GM10266 (cell line): Measurements from ENCODE around the gene BPHL.

Experiments used
- DNase-seq: peaks from one replicate; pipeline ENCODE4 v3.0.0; 2012; ENCODE audit errors: extremely low spot score
- TF ChIP-seq, protein P1 (sequence below): IDR thresholded peaks from 2 replicates; pipeline ENCODE4 v1.5.1; 2012; ENCODE audit warnings: mild to moderate bottlenecking, low read depth; ENCODE audit not compliant: control insufficient read depth, insufficient read depth; ENCODE audit errors: missing control alignments

Gene BPHL

DNA sequence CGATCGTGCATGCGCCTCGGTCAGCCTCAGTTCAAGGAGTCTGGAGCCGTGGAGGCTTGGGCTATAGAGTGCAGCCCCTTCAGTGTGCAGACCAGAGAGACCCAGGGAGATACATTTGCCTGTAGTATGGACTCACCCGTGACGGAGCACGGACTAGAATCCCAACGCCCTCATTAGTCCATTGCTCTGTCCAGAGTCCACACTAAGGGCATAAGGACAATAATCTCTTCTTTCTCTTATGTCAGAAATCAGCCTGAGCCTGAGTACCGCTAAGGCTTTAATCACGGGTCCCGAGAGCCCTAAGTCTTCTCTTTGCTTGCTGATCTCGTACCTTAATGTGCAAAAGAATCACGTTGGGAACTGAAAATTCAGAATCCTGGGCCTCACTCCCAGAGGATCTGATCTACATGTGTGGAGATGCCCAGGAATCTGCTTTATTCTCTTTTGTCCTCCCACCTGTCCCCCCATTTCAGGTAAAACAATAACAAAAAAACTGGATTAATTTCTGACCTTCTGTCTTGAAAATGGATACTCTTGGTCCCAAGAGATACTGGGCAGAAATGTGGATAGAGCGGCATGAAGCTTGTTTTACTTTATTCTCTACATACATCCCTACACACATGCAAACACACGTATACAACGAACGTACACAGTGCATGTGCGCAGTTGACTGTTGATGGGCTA, 671 bp downstream of the BPHL start:
- TF ChIP-seq, protein P1, sequence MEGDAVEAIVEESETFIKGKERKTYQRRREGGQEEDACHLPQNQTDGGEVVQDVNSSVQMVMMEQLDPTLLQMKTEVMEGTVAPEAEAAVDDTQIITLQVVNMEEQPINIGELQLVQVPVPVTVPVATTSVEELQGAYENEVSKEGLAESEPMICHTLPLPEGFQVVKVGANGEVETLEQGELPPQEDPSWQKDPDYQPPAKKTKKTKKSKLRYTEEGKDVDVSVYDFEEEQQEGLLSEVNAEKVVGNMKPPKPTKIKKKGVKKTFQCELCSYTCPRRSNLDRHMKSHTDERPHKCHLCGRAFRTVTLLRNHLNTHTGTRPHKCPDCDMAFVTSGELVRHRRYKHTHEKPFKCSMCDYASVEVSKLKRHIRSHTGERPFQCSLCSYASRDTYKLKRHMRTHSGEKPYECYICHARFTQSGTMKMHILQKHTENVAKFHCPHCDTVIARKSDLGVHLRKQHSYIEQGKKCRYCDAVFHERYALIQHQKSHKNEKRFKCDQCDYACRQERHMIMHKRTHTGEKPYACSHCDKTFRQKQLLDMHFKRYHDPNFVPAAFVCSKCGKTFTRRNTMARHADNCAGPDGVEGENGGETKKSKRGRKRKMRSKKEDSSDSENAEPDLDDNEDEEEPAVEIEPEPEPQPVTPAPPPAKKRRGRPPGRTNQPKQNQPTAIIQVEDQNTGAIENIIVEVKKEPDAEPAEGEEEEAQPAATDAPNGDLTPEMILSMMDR = no peak
- peak; percentile 47 for DNase-seq

DNA sequence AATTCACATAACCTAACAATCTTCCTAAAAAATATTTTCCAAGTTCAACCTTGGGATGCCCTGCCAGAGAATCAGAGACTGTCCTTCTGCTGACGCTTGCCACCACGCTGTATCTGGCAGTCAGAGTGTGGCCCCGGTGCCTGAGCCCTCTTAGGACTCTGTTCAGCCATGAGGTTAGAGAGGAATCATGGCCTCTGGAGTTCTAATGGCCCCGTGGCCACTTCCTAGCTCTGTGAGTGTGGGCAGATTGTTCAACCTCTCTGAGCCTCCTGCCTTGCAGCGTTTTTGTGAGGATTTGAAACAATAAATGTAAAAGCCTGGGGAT, 2.2 kb downstream of the BPHL start:
- TF ChIP-seq, protein P1 = no peak

DNA sequence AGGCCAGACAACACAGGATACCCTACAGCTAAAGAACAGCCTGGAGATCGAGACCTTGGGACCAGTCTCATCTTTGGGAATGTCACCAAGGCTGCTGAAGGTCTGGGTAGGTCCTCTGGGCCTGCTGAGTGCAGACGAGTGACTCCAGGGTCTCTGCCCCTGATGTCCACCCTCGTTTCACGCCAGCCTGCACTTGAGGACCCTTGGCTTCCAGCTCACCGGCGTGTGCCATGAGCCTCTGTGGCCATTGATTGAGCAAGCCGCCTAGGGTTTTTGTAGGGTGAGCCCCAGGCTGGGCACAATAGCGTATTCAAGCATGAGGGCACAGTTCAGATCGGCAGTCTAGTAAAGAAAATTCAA, 4.3 kb downstream of the BPHL start:
- DNase-seq = no peak
- TF ChIP-seq, protein P1 = no peak

More for the DNA sequence above, 2.2 kb downstream of the BPHL start:
- no peak for DNase-seq

DNA sequence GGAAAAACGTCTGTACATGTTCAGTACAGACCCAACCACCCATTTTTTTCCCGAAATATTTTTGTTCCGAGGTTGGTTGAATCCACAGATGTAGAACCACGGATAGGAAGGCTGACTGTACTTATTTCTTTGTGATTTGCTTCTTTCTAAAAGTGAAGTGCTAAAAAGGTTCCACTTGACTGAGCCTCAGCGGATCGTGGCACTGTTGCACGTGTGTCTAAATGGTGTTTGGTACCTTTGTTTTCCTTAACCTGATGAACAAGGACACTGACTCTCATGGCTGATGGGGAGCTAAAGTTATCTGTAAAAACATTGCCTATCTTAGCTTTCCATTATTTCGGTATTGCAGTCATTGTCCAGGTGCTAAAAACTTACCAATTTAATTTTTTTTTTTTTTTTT, 6.2 kb downstream of the BPHL start:
- TF ChIP-seq, protein P1 = no peak
- DNase-seq = no peak

DNA sequence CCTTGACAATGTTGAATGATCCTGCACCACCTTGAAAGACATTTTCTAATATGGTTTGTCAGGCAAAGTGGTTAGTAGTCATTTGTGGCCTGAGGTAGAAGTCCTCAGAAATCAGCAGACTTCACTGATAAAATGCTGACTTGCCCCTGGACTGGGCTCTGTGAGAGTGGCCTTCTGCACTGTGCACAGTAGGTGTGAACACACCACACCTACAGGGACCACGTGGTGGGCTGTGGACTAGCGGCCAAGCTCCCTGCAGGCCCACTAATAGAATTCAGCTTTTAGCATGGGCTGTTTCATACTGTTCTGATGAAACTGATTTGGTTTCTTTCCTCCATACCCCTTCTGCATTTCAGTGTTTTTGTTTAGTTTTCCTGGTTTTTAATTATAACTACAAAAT, 7.3 kb downstream of the BPHL start:
- no peak for DNase-seq
- TF ChIP-seq, protein P1 = no peak

DNA sequence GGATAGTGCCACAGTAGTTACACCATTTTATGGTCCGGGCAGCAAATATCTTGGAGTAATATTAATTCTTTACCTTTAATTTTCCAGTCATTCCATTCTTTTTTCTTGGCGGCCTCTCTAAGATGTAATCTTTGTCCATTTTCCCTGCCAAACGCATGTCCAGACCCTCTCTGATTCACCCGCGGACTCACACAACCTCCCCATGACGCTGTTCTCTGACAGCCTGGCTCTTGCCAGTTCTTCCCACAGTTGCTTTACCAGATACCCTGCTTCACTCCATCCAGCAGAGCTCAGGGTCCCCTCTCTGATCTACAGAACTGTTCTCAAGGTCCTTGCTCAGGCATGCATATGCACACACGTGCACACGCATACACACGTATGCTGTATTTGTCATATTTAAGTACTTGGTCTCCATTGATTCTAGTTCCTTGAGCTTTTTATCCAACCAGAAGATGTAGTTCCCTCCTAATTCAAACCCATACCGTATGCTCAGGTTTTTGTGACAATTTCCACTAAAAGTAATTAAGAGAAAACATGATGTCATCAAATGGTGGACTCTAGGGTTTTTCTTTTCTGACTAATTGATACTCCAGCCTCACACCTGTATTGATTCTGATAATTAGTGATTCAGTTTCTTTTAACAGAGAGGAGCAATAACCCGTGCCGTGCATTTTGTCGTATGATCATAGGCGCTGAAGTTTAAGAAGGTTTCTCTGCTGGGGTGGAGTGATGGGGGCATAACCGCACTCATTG, 10.0 kb downstream of the BPHL start:
- TF ChIP-seq, protein P1 = no peak
- DNase-seq = no peak

DNA sequence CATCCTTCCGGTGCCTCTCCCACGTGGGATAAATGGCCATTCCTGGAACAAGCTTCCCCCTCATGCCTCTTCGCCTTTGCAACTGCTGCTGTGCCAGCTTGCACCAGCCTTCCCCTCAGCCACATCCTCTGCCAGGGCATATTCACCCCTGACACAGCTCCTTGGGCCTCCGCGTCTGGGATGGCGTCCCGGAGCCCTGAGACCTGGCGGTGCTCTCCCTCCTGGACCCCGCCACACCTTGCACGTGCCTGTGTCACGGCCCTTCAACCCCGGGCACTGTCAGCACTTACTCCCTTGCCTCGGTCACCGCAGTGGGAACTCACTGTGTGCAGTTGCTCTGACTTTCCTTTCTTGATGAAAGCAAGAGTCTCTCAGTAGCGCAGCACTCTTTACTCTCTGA, 13.2 kb downstream of the BPHL start:
- TF ChIP-seq, protein P1 = no peak

More for the DNA sequence above, 13.2 kb downstream of the BPHL start:
- DNase-seq = no peak
